RWPE2 (cell line): Measurements from ENCODE around the gene PDCD2.
A peak's percentile ranks its signal among the peaks of the same experiment; 100 is the strongest.

Experiments
- ATAC-seq: fragments of 200-7000 bp; cut with Tn5 transposase; 3 replicates; pipeline ENCODE4 v1.9.1; 2021; ENCODE audit warnings: low read depth
- DNase-seq: peaks from one replicate; pipeline ENCODE4 v3.0.0-alpha.2; 2020; ENCODE audit warnings: low spot score
- H3K27ac ChIP-seq: fragments of 450-650 bp; 2 replicates; pipeline ENCODE4 v1.5.1; 2017; ENCODE audit warnings: mild to moderate bottlenecking; ENCODE audit not compliant: poor library complexity, severe bottlenecking
- H3K27me3 ChIP-seq: fragments of 250-450 bp; sonication (Bioruptor Pico); 2 replicates; pipeline ENCODE4 v1.5.1; 2021; ENCODE audit warnings: mild to moderate bottlenecking, moderate library complexity; ENCODE audit not compliant: insufficient read depth, poor library complexity, severe bottlenecking
- H3K36me3 ChIP-seq: fragments of 250-450 bp; sonication (Bioruptor Pico); 2 replicates; pipeline ENCODE4 v1.5.1; 2020; ENCODE audit warnings: low read depth, mild to moderate bottlenecking, moderate library complexity
- H3K4me1 ChIP-seq: fragments of 250-450 bp; sonication (Bioruptor Pico); 2 replicates; pipeline ENCODE4 v1.5.1; 2021; ENCODE audit warnings: mild to moderate bottlenecking, moderate library complexity; ENCODE audit not compliant: insufficient read depth, poor library complexity, severe bottlenecking
- H3K4me3 ChIP-seq: fragments of 250-450 bp; sonication (Bioruptor Pico); 2 replicates; pipeline ENCODE4 v1.5.1; 2021; ENCODE audit warnings: mild to moderate bottlenecking, moderate library complexity; ENCODE audit not compliant: severe bottlenecking
- H3K9me3 ChIP-seq: fragments of 250-450 bp; sonication (Bioruptor Pico); 2 replicates; pipeline ENCODE4 v1.5.1; 2021; ENCODE audit warnings: mild to moderate bottlenecking, moderate library complexity; ENCODE audit not compliant: severe bottlenecking
- TF ChIP-seq, protein P1 (sequence below): fragments of 450-650 bp; IDR thresholded peaks from one replicate; pipeline ENCODE4 v1.5.1; 2017; ENCODE audit warnings: mild to moderate bottlenecking, moderate library complexity; ENCODE audit not compliant: poor library complexity, severe bottlenecking

Gene PDCD2

DNA sequence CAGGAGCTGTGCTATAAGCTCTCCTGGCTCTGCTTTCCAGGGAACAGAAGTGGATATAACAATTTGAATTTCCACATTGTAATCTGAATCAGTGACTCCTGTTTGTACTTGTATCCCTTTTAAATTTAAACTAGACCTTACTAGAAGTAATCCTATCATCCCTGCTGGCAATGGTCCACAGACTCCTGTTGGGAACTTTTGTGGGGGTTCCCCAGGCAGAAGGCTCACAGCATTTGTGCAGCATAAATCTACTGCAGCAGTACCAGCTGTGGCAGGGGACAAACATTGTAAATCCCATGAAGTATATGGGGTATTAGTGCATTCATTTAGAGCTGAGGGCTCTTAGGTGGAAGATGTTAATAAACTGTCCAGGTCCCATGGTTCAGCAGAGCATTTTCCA lies 12.0 kb upstream of the PDCD2 start:
- H3K4me1 ChIP-seq = no peaks in the 10 kb centered on the region
- H3K4me3 ChIP-seq = no peak overlapping the region
- H3K36me3 ChIP-seq = no peaks in the 10 kb centered on the region
- H3K9me3 ChIP-seq = peaks cover 8% of the 10 kb centered on the region
- peaks cover 28% of the 10 kb centered on the region for H3K27me3 ChIP-seq
- no peak overlapping the region for H3K27ac ChIP-seq
- TF ChIP-seq, protein P1, sequence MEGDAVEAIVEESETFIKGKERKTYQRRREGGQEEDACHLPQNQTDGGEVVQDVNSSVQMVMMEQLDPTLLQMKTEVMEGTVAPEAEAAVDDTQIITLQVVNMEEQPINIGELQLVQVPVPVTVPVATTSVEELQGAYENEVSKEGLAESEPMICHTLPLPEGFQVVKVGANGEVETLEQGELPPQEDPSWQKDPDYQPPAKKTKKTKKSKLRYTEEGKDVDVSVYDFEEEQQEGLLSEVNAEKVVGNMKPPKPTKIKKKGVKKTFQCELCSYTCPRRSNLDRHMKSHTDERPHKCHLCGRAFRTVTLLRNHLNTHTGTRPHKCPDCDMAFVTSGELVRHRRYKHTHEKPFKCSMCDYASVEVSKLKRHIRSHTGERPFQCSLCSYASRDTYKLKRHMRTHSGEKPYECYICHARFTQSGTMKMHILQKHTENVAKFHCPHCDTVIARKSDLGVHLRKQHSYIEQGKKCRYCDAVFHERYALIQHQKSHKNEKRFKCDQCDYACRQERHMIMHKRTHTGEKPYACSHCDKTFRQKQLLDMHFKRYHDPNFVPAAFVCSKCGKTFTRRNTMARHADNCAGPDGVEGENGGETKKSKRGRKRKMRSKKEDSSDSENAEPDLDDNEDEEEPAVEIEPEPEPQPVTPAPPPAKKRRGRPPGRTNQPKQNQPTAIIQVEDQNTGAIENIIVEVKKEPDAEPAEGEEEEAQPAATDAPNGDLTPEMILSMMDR = no peak
- no peak for ATAC-seq
- no peak for DNase-seq

- Histone ChIP-seq H3K4me1 (no peaks in the 10 kb centered on the region), H3K4me3 (no peak overlapping the region), H3K27me3 (peaks cover 10% of the 10 kb centered on the region), H3K36me3 (no peaks in the 10 kb centered on the region), H3K9me3 (peaks cover 10% of the 10 kb centered on the region), H3K27ac (no peak overlapping the region)
- DNase-seq = no peak
- TF ChIP-seq, protein P1 = no peak
- no peak for ATAC-seq
Observed at GRCh38 chr6:170590725-170591124, 6.3 kb upstream of the PDCD2 start.

DNA sequence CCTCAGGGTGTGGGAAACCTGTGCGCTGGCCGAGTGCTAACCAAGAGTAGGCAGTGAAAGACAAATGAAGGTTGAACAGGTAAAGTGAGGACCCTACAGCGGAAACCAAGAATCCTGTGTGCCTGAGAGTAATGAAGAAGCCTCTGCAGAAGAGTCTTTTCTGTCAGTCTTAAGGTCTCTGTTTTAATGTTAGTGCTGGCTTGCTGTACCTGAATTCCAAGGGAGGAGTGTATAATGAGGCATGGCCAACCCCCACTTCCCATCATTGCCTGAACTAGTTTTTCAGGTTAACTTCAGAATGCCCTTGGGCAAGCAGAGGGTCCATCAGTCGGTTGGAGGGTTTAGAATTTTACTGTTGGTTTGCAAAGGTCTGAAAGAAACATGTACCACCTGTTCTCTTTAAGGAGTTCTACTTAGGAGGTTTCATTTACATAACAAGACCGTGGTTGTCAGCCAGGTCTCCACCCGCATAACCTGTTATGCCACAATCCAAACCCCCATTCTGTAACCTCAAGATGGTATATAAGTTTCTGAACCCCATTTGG lies 589 bp upstream of the PDCD2 start:
- Histone ChIP-seq H3K4me1 (peaks cover 6% of the 10 kb centered on the region), H3K27ac (peak overlapping the region; percentile 60), H3K36me3 (peaks cover 31% of the 10 kb centered on the region), H3K27me3 (no peaks in the 10 kb centered on the region), H3K4me3 (peak overlapping the region; percentile 93), H3K9me3 (no peaks in the 10 kb centered on the region)
- ATAC-seq (peak; percentile 55), DNase-seq (no peak)
- TF ChIP-seq, protein P1 = no peak

DNA sequence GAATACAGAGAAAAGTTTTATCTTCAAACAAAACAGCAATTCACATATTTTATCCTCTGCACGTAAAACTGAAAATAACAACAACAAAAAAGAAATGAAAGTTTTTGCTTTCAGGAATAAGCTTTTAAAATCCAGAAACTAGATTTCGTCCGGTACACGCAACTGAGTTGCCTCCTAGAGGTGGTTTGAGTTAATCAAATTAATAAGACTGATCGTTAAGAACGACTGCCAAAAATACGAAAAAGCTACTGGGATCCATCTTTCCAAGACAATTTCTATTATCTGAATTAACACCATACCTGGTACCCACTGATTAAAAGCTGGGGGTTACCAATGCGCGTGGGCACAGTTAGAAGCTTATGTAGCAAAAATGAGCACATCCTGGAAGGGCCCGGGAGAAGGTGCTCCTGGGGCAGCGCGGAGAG lies 669 bp downstream of the PDCD2 start:
- ATAC-seq = no peak
- H3K27me3 ChIP-seq = no peaks in the 10 kb centered on the region
- DNase-seq = no peak
- H3K9me3 ChIP-seq = no peaks in the 10 kb centered on the region
- H3K36me3 ChIP-seq = peaks cover 40% of the 10 kb centered on the region
- peak overlapping the region; percentile 93 for H3K4me3 ChIP-seq
- peak overlapping the region; percentile 60 for H3K27ac ChIP-seq
- TF ChIP-seq, protein P1 = peak; percentile 8
- peaks cover 6% of the 10 kb centered on the region for H3K4me1 ChIP-seq

- Histone ChIP-seq H3K27ac (no peak overlapping the region), H3K9me3 (no peaks in the 10 kb centered on the region)
Observed at GRCh38 chr6:170578909-170579308, 5.5 kb downstream of the PDCD2 start.

More at GRCh38 chr6:170578909-170579308, 5.5 kb downstream of the PDCD2 start:
- H3K36me3 ChIP-seq = peaks cover 87% of the 10 kb centered on the region
- no peaks in the 10 kb centered on the region for H3K27me3 ChIP-seq
- TF ChIP-seq, protein P1 = no peak
- no peak for DNase-seq
- ATAC-seq = no peak
- H3K4me3 ChIP-seq = no peak overlapping the region
- H3K4me1 ChIP-seq = peaks cover 6% of the 10 kb centered on the region
